DND-41 (cell line): ENCODE data around the gene SCNM1.

Source experiments
- ATAC-seq: fragments of 200-7000 bp; cut with Tn5 transposase; 3 replicates; pipeline ENCODE4 v1.9.1; 2021; ENCODE audit warnings: low read depth; ENCODE audit not compliant: insufficient read depth
- DNase-seq: peaks from one replicate; pipeline ENCODE4 v3.0.0-alpha.2; 2020
- H2AFZ ChIP-seq: 2 replicates; pipeline ENCODE4 v1.6.0; 2012; ENCODE audit warnings: low read depth, low read length
- H3K27ac ChIP-seq: 2 replicates; pipeline ENCODE4 v1.5.1; 2012; ENCODE audit warnings: low read length, inconsistent platforms
- H3K27me3 ChIP-seq: fragments of 200-600 bp; sonication (generic); 2 replicates; pipeline ENCODE4 v1.6.0; 2012; ENCODE audit warnings: low read length, mild to moderate bottlenecking, inconsistent platforms; ENCODE audit not compliant: insufficient read depth, poor library complexity
- H3K36me3 ChIP-seq: 2 replicates; pipeline ENCODE4 v1.5.1; 2012; ENCODE audit warnings: low read length, inconsistent platforms; ENCODE audit not compliant: insufficient read depth
- H3K4me1 ChIP-seq: 2 replicates; pipeline ENCODE4 v1.5.1; 2012; ENCODE audit warnings: mild to moderate bottlenecking, low read length; ENCODE audit not compliant: insufficient read depth
- H3K4me2 ChIP-seq: 2 replicates; pipeline ENCODE4 v1.6.0; 2012; ENCODE audit warnings: mild to moderate bottlenecking, moderate library complexity, low read length, inconsistent platforms; ENCODE audit not compliant: insufficient read depth
- H3K4me3 ChIP-seq, 2 experiments: fragments of 200-600 bp in 1 of 2; shearing (Covaris generic) in 1 of 2; 2 replicates each; pipeline ENCODE4 v1.5.1; 2012 to 2016; ENCODE audit warnings: inconsistent platforms in 2 of 2, low read length in 2 of 2, mild to moderate bottlenecking in 2 of 2, low read depth in 1 of 2, moderate library complexity in 1 of 2
- H3K79me2 ChIP-seq: 2 replicates; pipeline ENCODE4 v1.6.0; 2012; ENCODE audit warnings: low read length, inconsistent platforms; ENCODE audit not compliant: insufficient read depth
- H3K9ac ChIP-seq: 2 replicates; pipeline ENCODE4 v1.6.0; 2012; ENCODE audit warnings: low read depth, mild to moderate bottlenecking, inconsistent platforms, low read length, moderate library complexity
- H3K9me3 ChIP-seq: 2 replicates; pipeline ENCODE4 v1.5.1; 2012; ENCODE audit warnings: low read length, moderate library complexity, mild to moderate bottlenecking, inconsistent platforms; ENCODE audit not compliant: insufficient read depth, severe bottlenecking
- H4K20me1 ChIP-seq: 2 replicates; pipeline ENCODE4 v1.6.0; 2012; ENCODE audit warnings: low read length; ENCODE audit not compliant: insufficient read depth
- CTCF ChIP-seq: IDR thresholded peaks from 2 replicates; pipeline ENCODE4 v1.5.1; 2012; ENCODE audit warnings: borderline replicate concordance, low read length, moderate library complexity, mild to moderate bottlenecking; ENCODE audit not compliant: poor library complexity, severe bottlenecking; ENCODE audit errors: extremely low read depth
- EZH2 ChIP-seq: IDR thresholded peaks from 3 replicates; pipeline ENCODE4 v1.6.1; 2012; ENCODE audit warnings: borderline replicate concordance, low read depth, mild to moderate bottlenecking, moderate library complexity, low read length, inconsistent platforms; ENCODE audit not compliant: severe bottlenecking

SCNM1 gene

GRCh38 chr1:151133018-151133806 lies 32.7 kb upstream of the SCNM1 start:
- no peak for TF ChIP-seq EZH2
- TF ChIP-seq CTCF: no peak
- Histone ChIP-seq H3K9ac (no peak overlapping the region), H3K27ac (no peak overlapping the region), H3K9me3 (no peaks in the 10 kb centered on the region), H3K36me3 (no peaks in the 10 kb centered on the region), H3K27me3 (no peaks in the 10 kb centered on the region), H3K79me2 (no peaks in the 10 kb centered on the region), H3K4me1 (no peaks in the 10 kb centered on the region), H3K4me2 (no peak overlapping the region), H3K4me3 (no peak overlapping the region), H2AFZ (no peak overlapping the region), H4K20me1 (no peaks in the 10 kb centered on the region)
- ATAC-seq (no peak), DNase-seq (no peak)

GRCh38 chr1:151134396-151134795 lies 31.5 kb upstream of the SCNM1 start:
- Histone ChIP-seq H2AFZ (no peak overlapping the region), H3K79me2 (no peaks in the 10 kb centered on the region), H3K4me1 (no peaks in the 10 kb centered on the region), H4K20me1 (no peaks in the 10 kb centered on the region), H3K4me2 (no peak overlapping the region), H3K4me3 (no peak overlapping the region), H3K36me3 (no peaks in the 10 kb centered on the region), H3K27ac (no peak overlapping the region), H3K27me3 (no peaks in the 10 kb centered on the region), H3K9ac (no peak overlapping the region), H3K9me3 (no peaks in the 10 kb centered on the region)
- no peak for TF ChIP-seq EZH2
- TF ChIP-seq CTCF: no peak
- DNase-seq (no peak), ATAC-seq (no peak)

GRCh38 chr1:151134991-151135390 lies 31.0 kb upstream of the SCNM1 start:
- no peak overlapping the region for H3K4me3 ChIP-seq
- DNase-seq (no peak), ATAC-seq (no peak)
- no peaks in the 10 kb centered on the region for H3K27me3 ChIP-seq
- H3K36me3 ChIP-seq: no peaks in the 10 kb centered on the region
- H3K4me2 ChIP-seq: no peak overlapping the region
- no peaks in the 10 kb centered on the region for H4K20me1 ChIP-seq
- no peak overlapping the region for H3K9ac ChIP-seq
- H3K27ac ChIP-seq: no peak overlapping the region
- no peaks in the 10 kb centered on the region for H3K4me1 ChIP-seq
- H3K9me3 ChIP-seq: no peaks in the 10 kb centered on the region
- TF ChIP-seq EZH2: no peak
- TF ChIP-seq CTCF: no peak
- no peak overlapping the region for H2AFZ ChIP-seq
- no peaks in the 10 kb centered on the region for H3K79me2 ChIP-seq
